ENCODE measurements around the gene MCL1.
"Not testable (repeated sequence)": the region's sequence is repeated elsewhere in the genome, so short reads cannot be mapped to it uniquely, and the experiment has no call there.

MCL1 gene

GRCh38 chr1:150579110-150579944 lies at the start of gene MCL1:
MCL1 (minus strand) TSS chr1:150579610; CDS start chr1:150579530, 80 bp downstream.
- DNase-seq (ENCODE audit: low spot score): peak; percentile 95

- DNase-seq (ENCODE audit: low spot score): no peak
Observed at GRCh38 chr1:150628766-150629114, 49.3 kb upstream of the MCL1 start.

- no peak for DNase-seq (ENCODE audit: low spot score)
Observed at GRCh38 chr1:150627826-150628410, 48.5 kb upstream of the MCL1 start.

- DNase-seq (ENCODE audit: low spot score): no peak
Observed at GRCh38 chr1:150626150-150626549, 46.7 kb upstream of the MCL1 start.

- DNase-seq (ENCODE audit: low spot score): not testable (repeated sequence)
Observed at GRCh38 chr1:150624546-150624945, 45.1 kb upstream of the MCL1 start.

GRCh38 chr1:150624134-150624533 lies 44.7 kb upstream of the MCL1 start:
- DNase-seq (ENCODE audit: low spot score): not testable (repeated sequence)

GRCh38 chr1:150622303-150622975 lies 43.0 kb upstream of the MCL1 start:
- DNase-seq (ENCODE audit: low spot score): no peak

GRCh38 chr1:150621497-150622302 lies 42.3 kb upstream of the MCL1 start:
- DNase-seq (ENCODE audit: low spot score): peak; percentile 23

- no peak for DNase-seq (ENCODE audit: low spot score)
Observed at GRCh38 chr1:150620919-150621318, 41.5 kb upstream of the MCL1 start.

GRCh38 chr1:150619576-150620509 lies 40.4 kb upstream of the MCL1 start:
- DNase-seq (ENCODE audit: low spot score): peak; percentile 58

GRCh38 chr1:150615346-150616201 lies 36.2 kb upstream of the MCL1 start:
- DNase-seq (ENCODE audit: low spot score): no peak

GRCh38 chr1:150613061-150613920 lies 33.9 kb upstream of the MCL1 start:
- peak; percentile 77 for DNase-seq (ENCODE audit: low spot score)

GRCh38 chr1:150612014-150612345 lies 32.6 kb upstream of the MCL1 start:
- no peak for DNase-seq (ENCODE audit: low spot score)

- DNase-seq (ENCODE audit: low spot score): no peak
Observed at GRCh38 chr1:150610576-150610975, 31.2 kb upstream of the MCL1 start.

GRCh38 chr1:150609732-150610131 lies 30.3 kb upstream of the MCL1 start:
- no peak for DNase-seq (ENCODE audit: low spot score)

GRCh38 chr1:150606463-150607142 lies 27.2 kb upstream of the MCL1 start:
- DNase-seq (ENCODE audit: low spot score): no peak

- not testable (repeated sequence) for DNase-seq (ENCODE audit: low spot score)
Observed at GRCh38 chr1:150605451-150605731, 26.0 kb upstream of the MCL1 start.

- DNase-seq (ENCODE audit: low spot score): no peak
Observed at GRCh38 chr1:150604226-150604588, 24.8 kb upstream of the MCL1 start.

GRCh38 chr1:150603711-150604110 lies 24.3 kb upstream of the MCL1 start:
- no peak for DNase-seq (ENCODE audit: low spot score)

All from SW480 (cell line).